Measurements from ENCODE around the gene MIDN. TPM values are rescaled to one million over a fixed set of nuclear protein-coding genes. Genes with fewer than 3 reads are reported as not detected.

The MIDN gene
- total and polyA plus RNA-seq, 3 donors from 2014 or later: 30.3 to 42.4 (median 38.2) TPM

DNA sequence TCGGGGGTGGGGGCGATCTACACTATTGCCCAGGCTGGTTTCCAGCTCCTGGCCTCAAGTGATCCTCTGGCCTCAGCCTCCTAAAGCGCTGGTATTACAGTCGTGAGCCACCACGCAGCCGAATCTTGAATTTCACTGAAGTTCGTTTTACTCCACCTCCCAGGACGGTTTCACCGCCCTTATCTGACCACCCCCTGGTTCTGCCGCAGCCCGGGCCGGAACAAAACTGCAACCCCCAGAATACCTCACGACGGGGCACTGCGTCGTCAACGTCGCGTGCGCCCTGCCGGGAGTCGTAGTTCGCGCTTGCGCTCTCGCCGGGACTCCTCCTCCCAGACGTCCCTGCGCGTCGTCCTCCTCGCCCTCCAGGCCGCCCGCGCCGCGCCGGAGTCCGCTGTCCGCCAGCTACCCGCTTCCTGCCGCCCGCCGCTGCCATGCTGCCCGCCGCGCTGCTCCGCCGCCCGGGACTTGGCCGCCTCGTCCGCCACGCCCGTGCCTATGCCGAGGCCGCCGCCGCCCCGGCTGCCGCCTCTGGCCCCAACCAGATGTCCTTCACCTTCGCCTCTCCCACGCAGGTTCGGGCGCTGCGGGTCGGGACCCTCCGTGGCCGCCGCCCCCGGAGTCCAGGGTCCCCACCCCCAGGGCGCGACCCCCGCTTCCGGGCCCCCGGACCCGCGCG is 6.8 kb upstream of the MIDN start, which contains the start of gene ATP5F1D:
ATP5F1D (plus strand) TSS at position 335 of the 679 bp plus-strand sequence; CDS start at position 435, 100 bp downstream.
- peaks cover 75% of the 10 kb centered on the region for H3K4me1 ChIP-seq
- peak; percentile 95 for DNase-seq
- TF ChIP-seq, protein P1, sequence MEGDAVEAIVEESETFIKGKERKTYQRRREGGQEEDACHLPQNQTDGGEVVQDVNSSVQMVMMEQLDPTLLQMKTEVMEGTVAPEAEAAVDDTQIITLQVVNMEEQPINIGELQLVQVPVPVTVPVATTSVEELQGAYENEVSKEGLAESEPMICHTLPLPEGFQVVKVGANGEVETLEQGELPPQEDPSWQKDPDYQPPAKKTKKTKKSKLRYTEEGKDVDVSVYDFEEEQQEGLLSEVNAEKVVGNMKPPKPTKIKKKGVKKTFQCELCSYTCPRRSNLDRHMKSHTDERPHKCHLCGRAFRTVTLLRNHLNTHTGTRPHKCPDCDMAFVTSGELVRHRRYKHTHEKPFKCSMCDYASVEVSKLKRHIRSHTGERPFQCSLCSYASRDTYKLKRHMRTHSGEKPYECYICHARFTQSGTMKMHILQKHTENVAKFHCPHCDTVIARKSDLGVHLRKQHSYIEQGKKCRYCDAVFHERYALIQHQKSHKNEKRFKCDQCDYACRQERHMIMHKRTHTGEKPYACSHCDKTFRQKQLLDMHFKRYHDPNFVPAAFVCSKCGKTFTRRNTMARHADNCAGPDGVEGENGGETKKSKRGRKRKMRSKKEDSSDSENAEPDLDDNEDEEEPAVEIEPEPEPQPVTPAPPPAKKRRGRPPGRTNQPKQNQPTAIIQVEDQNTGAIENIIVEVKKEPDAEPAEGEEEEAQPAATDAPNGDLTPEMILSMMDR (IDR thresholded peaks at IDR 0.05): peak in 1 of 3 experiments; percentile 11
- TF ChIP-seq POLR2A (IDR thresholded peaks at IDR 0.05): peak; percentile 46
- H3K4me3 ChIP-seq: peak within 1 kb of the TSS; percentile 88 to 91
- no peaks in the 10 kb centered on the region for H3K27me3 ChIP-seq
- 1% methylated on average over 38 to 69 of the region's 79 CpGs for WGBS, 2 donors
- intact Hi-C loops (cut with DNase I; ENCODE audit: low total_unique reads): no loop called here
- no peaks in the 10 kb centered on the region for H3K36me3 ChIP-seq (ENCODE audit: low read depth, missing control alignments)
- H3K9me3 ChIP-seq: no peaks in the 10 kb centered on the region
- peak within 1 kb of the TSS; percentile 90 to 97 for H3K27ac ChIP-seq

DNA sequence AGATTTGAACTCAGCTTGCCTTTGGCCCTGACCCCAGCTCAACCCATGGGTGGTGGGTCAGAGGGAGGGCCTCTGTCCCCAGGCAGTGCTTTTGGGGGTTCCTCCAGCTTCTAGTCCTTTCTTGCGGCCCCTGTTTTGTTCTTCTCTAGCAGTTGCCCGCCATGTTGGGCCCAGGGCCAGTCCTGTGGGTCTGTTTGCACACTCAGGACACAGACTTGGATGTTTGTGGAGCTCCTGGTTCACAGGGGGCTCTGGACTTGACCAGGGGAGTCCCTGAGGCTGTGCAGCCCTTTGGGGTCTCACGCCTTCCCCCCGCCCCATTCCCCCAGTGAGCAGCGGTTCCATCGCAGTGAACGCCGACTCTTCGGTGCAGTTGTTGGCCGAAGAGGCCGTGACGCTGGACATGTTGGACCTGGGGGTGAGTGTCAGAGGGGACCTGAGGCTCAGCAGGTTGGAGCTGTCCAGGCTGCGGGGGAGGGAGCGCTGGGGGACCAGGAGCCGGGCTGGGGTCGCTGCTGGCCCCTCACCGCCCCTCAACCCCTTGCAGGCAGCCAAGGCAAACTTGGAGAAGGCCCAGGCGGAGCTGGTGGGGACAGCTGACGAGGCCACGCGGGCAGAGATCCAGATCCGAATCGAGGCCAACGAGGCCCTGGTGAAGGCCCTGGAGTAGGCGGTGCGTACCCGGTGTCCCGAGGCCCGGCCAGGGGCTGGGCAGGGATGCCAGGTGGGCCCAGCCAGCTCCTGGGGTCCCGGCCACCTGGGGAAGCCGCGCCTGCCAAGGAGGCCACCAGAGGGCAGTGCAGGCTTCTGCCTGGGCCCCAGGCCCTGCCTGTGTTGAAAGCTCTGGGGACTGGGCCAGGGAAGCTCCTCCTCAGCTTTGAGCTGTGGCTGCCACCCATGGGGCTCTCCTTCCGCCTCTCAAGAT is 4.4 kb upstream of the MIDN start:
- peak overlapping the region; percentile 79 to 99 for H3K27ac ChIP-seq
- H3K4me1 ChIP-seq: peaks cover 71% of the 10 kb centered on the region
- peak; percentile 90 for DNase-seq
- no peak overlapping the region for H3K4me3 ChIP-seq
- no peak for TF ChIP-seq POLR2A (IDR thresholded peaks at IDR 0.05)
- TF ChIP-seq, protein P1 (IDR thresholded peaks at IDR 0.05): peak; percentile 93 to 98 (median 95)
- intact Hi-C loops (cut with DNase I; ENCODE audit: low total_unique reads): no loop called here
- H3K36me3 ChIP-seq (ENCODE audit: low read depth, missing control alignments): no peaks in the 10 kb centered on the region
- H3K9me3 ChIP-seq: no peaks in the 10 kb centered on the region
- WGBS, 2 donors: 46 to 77% methylated on average over 10 to 33 of the region's 33 CpGs
- H3K27me3 ChIP-seq: no peaks in the 10 kb centered on the region

DNA sequence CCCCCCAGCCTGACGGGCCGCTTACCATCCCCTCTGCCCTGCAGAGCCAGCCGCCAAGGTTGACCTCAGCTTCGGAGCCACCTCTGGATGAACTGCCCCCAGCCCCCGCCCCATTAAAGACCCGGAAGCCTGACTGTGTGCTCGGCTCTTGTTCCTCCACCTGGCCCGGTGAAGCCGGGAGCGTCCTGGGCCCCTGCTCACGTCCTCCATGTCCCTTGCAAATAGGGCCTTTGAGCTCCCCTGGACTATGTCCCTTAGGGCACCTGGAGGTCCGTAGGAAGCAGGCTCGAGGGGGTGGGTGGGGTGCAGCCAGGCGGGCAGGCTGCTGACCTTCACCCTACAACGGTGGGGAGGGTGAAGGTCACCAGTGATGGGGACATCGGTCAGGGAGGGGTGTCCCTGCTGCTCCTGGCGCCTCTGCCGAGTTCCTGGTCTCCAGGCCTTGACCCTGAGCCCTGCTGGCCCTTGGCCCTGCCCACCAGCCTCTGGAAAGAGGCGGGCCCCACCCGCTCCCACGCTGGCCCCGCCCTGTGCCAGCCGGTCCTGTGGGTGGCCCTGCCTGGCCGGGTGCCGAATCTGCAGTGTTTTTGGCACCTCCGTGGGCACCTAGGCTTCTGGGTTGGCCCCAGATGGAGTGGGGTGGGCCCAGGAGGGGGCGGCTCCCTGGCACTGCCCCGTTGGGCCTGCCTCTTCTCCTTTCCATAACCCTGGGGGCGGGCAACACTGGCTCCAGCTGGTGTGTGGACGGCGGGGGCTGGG is 3.5 kb upstream of the MIDN start:
- 36 to 46% methylated on average over 12 to 28 of the region's 31 CpGs for WGBS, 2 donors

More for the DNA sequence above, 3.5 kb upstream of the MIDN start:
- Histone ChIP-seq H3K4me3 (no peak overlapping the region), H3K36me3 (ENCODE audit: low read depth, missing control alignments) (no peaks in the 10 kb centered on the region), H3K27ac (peak overlapping the region; percentile 79 to 99), H3K27me3 (no peaks in the 10 kb centered on the region), H3K9me3 (no peaks in the 10 kb centered on the region), H3K4me1 (peaks cover 68% of the 10 kb centered on the region)
- peak; percentile 67 for DNase-seq
- TF ChIP-seq, protein P1 (IDR thresholded peaks at IDR 0.05): no peak
- no peak for TF ChIP-seq POLR2A (IDR thresholded peaks at IDR 0.05)
- intact Hi-C loops (cut with DNase I; ENCODE audit: low total_unique reads): no loop called here
